ENCODE results near the gene SCNM1. TPM values are rescaled to one million over a fixed set of nuclear protein-coding genes. Genes with fewer than 3 reads are reported as not detected.

SCNM1 gene
- total RNA-seq, 1 donor from 2014 or later, result 49.8 TPM

- no peak for TF ChIP-seq CTCF (IDR thresholded peaks at IDR 0.05)
- Mint-ChIP-seq H3K4me3 (ENCODE audit: unreplicated experiment) (peak overlapping the region; percentile 98), H3K4me1 (ENCODE audit: unreplicated experiment) (peaks cover 31% of the 10 kb centered on the region), H3K27me3 (ENCODE audit: unreplicated experiment) (no peaks in the 10 kb centered on the region), H3K9me3 (ENCODE audit: unreplicated experiment) (no peaks in the 10 kb centered on the region), H3K27ac (ENCODE audit: unreplicated experiment) (peak overlapping the region; percentile 97), H3K36me3 (ENCODE audit: unreplicated experiment) (peaks cover 14% of the 10 kb centered on the region)
- no peak for DNase-seq (ENCODE audit: extremely low spot score, unreplicated experiment)
Observed at GRCh38 chr1:151167116-151167515, 1.2 kb downstream of the SCNM1 start.

GRCh38 chr1:151171190-151171589 is 5.2 kb downstream of the SCNM1 start:
- H3K27me3 Mint-ChIP-seq (ENCODE audit: unreplicated experiment), result no peaks in the 10 kb centered on the region
- no peak for DNase-seq (ENCODE audit: extremely low spot score, unreplicated experiment)
- peaks cover 12% of the 10 kb centered on the region for H3K4me1 Mint-ChIP-seq (ENCODE audit: unreplicated experiment)
- no peak for TF ChIP-seq CTCF (IDR thresholded peaks at IDR 0.05)
- H3K9me3 Mint-ChIP-seq (ENCODE audit: unreplicated experiment), result no peaks in the 10 kb centered on the region
- H3K36me3 Mint-ChIP-seq (ENCODE audit: unreplicated experiment), result peaks cover 18% of the 10 kb centered on the region
- H3K4me3 Mint-ChIP-seq (ENCODE audit: unreplicated experiment), result no peak overlapping the region
- H3K27ac Mint-ChIP-seq (ENCODE audit: unreplicated experiment), result no peak overlapping the region

GRCh38 chr1:151175041-151175741 is 9.2 kb downstream of the SCNM1 start:
- Mint-ChIP-seq H3K27ac (ENCODE audit: unreplicated experiment) (no peak overlapping the region), H3K27me3 (ENCODE audit: unreplicated experiment) (no peaks in the 10 kb centered on the region), H3K9me3 (ENCODE audit: unreplicated experiment) (no peaks in the 10 kb centered on the region), H3K36me3 (ENCODE audit: unreplicated experiment) (peaks cover 30% of the 10 kb centered on the region), H3K4me3 (ENCODE audit: unreplicated experiment) (no peak overlapping the region), H3K4me1 (ENCODE audit: unreplicated experiment) (no peaks in the 10 kb centered on the region)
- TF ChIP-seq CTCF (IDR thresholded peaks at IDR 0.05), result no peak
- DNase-seq (ENCODE audit: extremely low spot score, unreplicated experiment), result no peak

GRCh38 chr1:151175863-151176262 is 9.9 kb downstream of the SCNM1 start, which contains the start of gene TMOD4:
TMOD4 (minus strand) TSS chr1:151175981; CDS start chr1:151174875, 1,106 bp downstream.
- DNase-seq (ENCODE audit: extremely low spot score, unreplicated experiment), result no peak

More at GRCh38 chr1:151175863-151176262, 9.9 kb downstream of the SCNM1 start, which contains the start of gene TMOD4:
- Mint-ChIP-seq H3K4me1 (ENCODE audit: unreplicated experiment) (no peaks in the 10 kb centered on the region), H3K9me3 (ENCODE audit: unreplicated experiment) (no peaks in the 10 kb centered on the region), H3K27ac (ENCODE audit: unreplicated experiment) (no peak within 1 kb of the TSS), H3K27me3 (ENCODE audit: unreplicated experiment) (no peaks in the 10 kb centered on the region), H3K36me3 (ENCODE audit: unreplicated experiment) (peaks cover 35% of the 10 kb centered on the region), H3K4me3 (ENCODE audit: unreplicated experiment) (no peak within 1 kb of the TSS)
- peak; percentile 54 for TF ChIP-seq CTCF (IDR thresholded peaks at IDR 0.05)

Measured in osteocyte (in vitro differentiated cells).